H1 (cell line): ENCODE data around the gene ARFGEF3. TPM values are rescaled to one million over a fixed set of nuclear protein-coding genes. Genes with fewer than 3 reads are reported as not detected.

Experiments used
- CTCF ChIA-PET: fragments of 300-600 bp; sonication (Branson Sonifier 250); formaldehyde crosslinking; loops from one replicate; lab custom pipeline; 2021; ENCODE audit not compliant: partially characterized antibody; lab: Charles Lee
- POLR2A ChIA-PET: fragments of 300-600 bp; sonication (Branson Sonifier 250); formaldehyde crosslinking; loops from one replicate; lab custom pipeline; 2021; ENCODE audit warnings: inconsistent platforms; ENCODE audit not compliant: partially characterized antibody; lab: Charles Lee
- DNase-seq, 2 experiments: peaks; one replicate each; pipeline versions ENCODE4 v3.0.0 to v3.0.0-alpha.2; 2010 to 2022; ENCODE audit warnings: low spot score in 2 of 2, low read depth in 1 of 2, mixed read lengths in 1 of 2
- FAIRE-seq: peaks from 2 replicates; lab custom pipeline; 2011; peaks lifted over from hg19 to GRCh38; lab: Jason Lieb, UNC
- H2AFZ ChIP-seq: 2 replicates; pipeline ENCODE4 v1.8.1; 2012; ENCODE audit warnings: low read length, inconsistent platforms
- H2AK5ac ChIP-seq: 2 replicates; pipeline ENCODE4 v1.6.1; 2013; ENCODE audit warnings: low read depth, low read length
- H2BK120ac ChIP-seq: replicated peaks from 2 replicates; pipeline ENCODE3; 2013; ENCODE audit warnings: low read depth, low read length, inconsistent platforms
- H2BK12ac ChIP-seq: 2 replicates; pipeline ENCODE4 v1.6.1; 2013; ENCODE audit warnings: low read depth, low read length
- H2BK15ac ChIP-seq: 2 replicates; pipeline ENCODE4 v1.6.1; 2013; ENCODE audit warnings: low read length
- H2BK20ac ChIP-seq: 2 replicates; pipeline ENCODE4 v1.6.1; 2013; ENCODE audit warnings: low read length
- H2BK5ac ChIP-seq: 2 replicates; pipeline ENCODE4 v1.6.1; 2013; ENCODE audit warnings: low read depth, low read length
- H3K14ac ChIP-seq: 2 replicates; pipeline ENCODE4 v1.6.1; 2013; ENCODE audit warnings: inconsistent platforms; ENCODE audit not compliant: insufficient read length
- H3K18ac ChIP-seq: 2 replicates; pipeline ENCODE4 v1.6.1; 2013; ENCODE audit warnings: low read length; ENCODE audit errors: extremely low read depth
- H3K23ac ChIP-seq: 2 replicates; pipeline ENCODE4 v1.6.1; 2013; ENCODE audit warnings: inconsistent platforms; ENCODE audit not compliant: insufficient read length
- H3K23me2 ChIP-seq: 2 replicates; pipeline ENCODE4 v1.6.1; 2013; ENCODE audit warnings: low read depth, low read length
- H3K27ac ChIP-seq: 2 replicates; pipeline ENCODE4 v1.6.1; 2011; ENCODE audit warnings: low read depth, low read length, inconsistent platforms
- H3K27me3 ChIP-seq, 4 experiments: replicated peaks in 1 of 4; 1 replicate in 1 of 4; 2 replicates in 3 of 4; pipeline versions ENCODE4 v1.6.1 to v1.8.1; 2011 to 2013; ENCODE audit warnings: low read length in 3 of 4, mild to moderate bottlenecking in 3 of 4, inconsistent platforms in 2 of 4, mixed read lengths in 2 of 4, moderate library complexity in 1 of 4; ENCODE audit not compliant: control insufficient read depth in 3 of 4, insufficient read depth in 3 of 4; ENCODE audit errors: extremely low read depth in 1 of 4
- H3K36me3 ChIP-seq, 4 experiments: 2 replicates each; pipeline versions ENCODE4 v1.6.1 to v1.8.1; 2011 to 2013; ENCODE audit warnings: mild to moderate bottlenecking in 4 of 4, low read length in 3 of 4, moderate library complexity in 2 of 4, control low read depth in 1 of 4, inconsistent platforms in 1 of 4; ENCODE audit not compliant: insufficient read depth in 4 of 4, control insufficient read depth in 2 of 4
- H3K4ac ChIP-seq: replicated peaks from 2 replicates; pipeline ENCODE3; 2013; ENCODE audit warnings: low read length, low read depth, mixed read lengths, inconsistent platforms; ENCODE audit not compliant: insufficient read length
- H3K4me1 ChIP-seq, 4 experiments: replicated peaks in 1 of 4; 1 replicate in 1 of 4; 2 replicates in 3 of 4; pipeline versions ENCODE4 v1.6.1 to v1.8.1; 2011 to 2013; ENCODE audit warnings: low read length in 3 of 4, inconsistent platforms in 2 of 4, mixed read lengths in 1 of 4; ENCODE audit not compliant: insufficient read depth in 4 of 4, control insufficient read depth in 3 of 4
- H3K4me2 ChIP-seq, 2 experiments: 2 replicates each; pipeline versions ENCODE4 v1.6.1 to v1.8.1; 2011 to 2013; ENCODE audit warnings: low read depth in 2 of 2, low read length in 2 of 2, control low read depth in 1 of 2, inconsistent platforms in 1 of 2, mild to moderate bottlenecking in 1 of 2; ENCODE audit not compliant: insufficient read depth in 1 of 2
- H3K4me3 ChIP-seq, 4 experiments: fragments of 200-600, 300-600 bp in 1 of 4; sonication (generic), shearing (Covaris generic), sonication (Bioruptor Twin) in 1 of 4; 2 replicates each; pipeline versions ENCODE4 v1.5.1 to v1.8.1; 2011 to 2016; ENCODE audit warnings: low read length in 4 of 4, low read depth in 3 of 4, control low read depth in 2 of 4, inconsistent platforms in 2 of 4, mild to moderate bottlenecking in 2 of 4, mixed read lengths in 1 of 4, moderate library complexity in 1 of 4; ENCODE audit not compliant: insufficient read depth in 2 of 4; ENCODE audit errors: extremely low read depth in 1 of 4
- H3K56ac ChIP-seq: replicated peaks from 2 replicates; pipeline ENCODE3; 2013; ENCODE audit warnings: low read depth, mild to moderate bottlenecking, mixed read lengths, low read length, inconsistent platforms; ENCODE audit not compliant: insufficient read length
- H3K79me1 ChIP-seq: 2 replicates; pipeline ENCODE4 v1.6.1; 2013; ENCODE audit warnings: low read depth, low read length, control low read depth
- H3K79me2 ChIP-seq, 2 experiments: 2 replicates each; pipeline versions ENCODE4 v1.6.1 to v1.8.1; 2012 to 2013; ENCODE audit warnings: low read length in 2 of 2, mild to moderate bottlenecking in 2 of 2, inconsistent platforms in 1 of 2; ENCODE audit not compliant: insufficient read depth in 2 of 2, control insufficient read depth in 1 of 2
- H3K9ac ChIP-seq, 4 experiments: replicated peaks in 1 of 4; 1 replicate in 1 of 4; 2 replicates in 3 of 4; pipeline versions ENCODE4 v1.6.1 to v1.8.1; 2011 to 2013; ENCODE audit warnings: low read depth in 3 of 4, low read length in 3 of 4, control low read depth in 2 of 4, mild to moderate bottlenecking in 2 of 4, moderate library complexity in 2 of 4, inconsistent platforms in 1 of 4; ENCODE audit errors: extremely low read depth in 1 of 4
- H3K9me3 ChIP-seq, 2 experiments: 2 replicates each; pipeline versions ENCODE4 v1.6.1 to v1.8.1; 2012 to 2013; ENCODE audit warnings: mild to moderate bottlenecking in 2 of 2, moderate library complexity in 2 of 2, control low read depth in 1 of 2, inconsistent platforms in 1 of 2, low read depth in 1 of 2, low read length in 1 of 2, mixed read lengths in 1 of 2; ENCODE audit not compliant: insufficient read depth in 2 of 2
- H4K20me1 ChIP-seq, 2 experiments: replicated peaks in 1 of 2; 2 replicates each; pipeline versions ENCODE3 to v1.8.1; 2011 to 2013; ENCODE audit warnings: inconsistent platforms in 2 of 2, low read length in 2 of 2, mild to moderate bottlenecking in 1 of 2; ENCODE audit not compliant: insufficient read depth in 2 of 2, control insufficient read depth in 1 of 2
- H4K5ac ChIP-seq: 2 replicates; pipeline ENCODE4 v1.6.1; 2013; ENCODE audit warnings: low read length, low read depth, mixed read lengths, inconsistent platforms; ENCODE audit not compliant: insufficient read length
- H4K8ac ChIP-seq: 2 replicates; pipeline ENCODE4 v1.8.0; 2013; ENCODE audit warnings: mild to moderate bottlenecking, moderate library complexity, low read length, inconsistent platforms; ENCODE audit not compliant: insufficient read depth; ENCODE audit errors: extremely low read depth
- H4K91ac ChIP-seq: replicated peaks from 2 replicates; pipeline ENCODE3; 2013; ENCODE audit warnings: low read length, mixed read lengths, inconsistent platforms; ENCODE audit not compliant: insufficient read length
- BCL11A ChIP-seq, 2 experiments: IDR thresholded peaks; one replicate each; pipeline ENCODE4 v1.6.1; 2011; ENCODE audit warnings: low read depth in 2 of 2, low read length in 2 of 2, mild to moderate bottlenecking in 2 of 2
- CREB1 ChIP-seq: IDR thresholded peaks from 2 replicates; pipeline ENCODE4 v1.6.1; 2012; ENCODE audit warnings: inconsistent platforms
- TAF7 ChIP-seq: optimal IDR thresholded peaks from 2 replicates; pipeline ENCODE3; 2011; ENCODE audit warnings: low read depth, mild to moderate bottlenecking, inconsistent platforms, low read length, moderate library complexity, borderline replicate concordance
- WGBS, 2 experiments: shearing (Covaris generic) in 1 of 2; methylation state at CpG; one replicate each; pipeline versions ENCODE4 v1.1.6 to v1.1.7; 2013 to 2015; ENCODE audit warnings: low lambda C conversion rate in 2 of 2, mixed read lengths in 2 of 2, inconsistent platforms in 1 of 2, low coverage in 1 of 2, missing lambda C conversion rate in 1 of 2; ENCODE audit not compliant: insufficient replicate concordance in 2 of 2, insufficient coverage in 1 of 2, insufficient read length in 1 of 2; ENCODE audit errors: extremely low coverage in 1 of 2, missing lambda C conversion rate in 1 of 2; 5-methylcytosine and 5-hydroxymethylcytosine counted together
- polyA plus RNA-seq, 7 experiments: library from polyadenylated mRNA; depleted of rRNA in 3 of 7; stranded (reverse) in 5 of 7; unstranded in 2 of 7; fragments of >200 nt in 5 of 7; fragments of 200-250 nt in 2 of 7; gene quantifications; 1 replicate in 5 of 7; 2 replicates in 1 of 7; 4 replicates in 1 of 7; pipeline versions ENCODE4 v1.2.1 to v1.2.3, GENCODE V29; 2011 to 2013; ENCODE audit warnings: missing spikeins in 2 of 7, mixed read lengths in 2 of 7
- total RNA-seq: library from RNA; stranded (reverse); fragmentation: NEBNext Ultra II Directional; extraction: Animal tissue kit (Norgen Biotek cat#: 25700); gene quantifications from 2 replicates; pipeline ENCODE4 v1.2.1, GENCODE V29; 2021
- TF ChIP-seq, protein P1 (sequence below): IDR thresholded peaks from 2 replicates; pipeline ENCODE4 v1.6.1; 2011; ENCODE audit warnings: low read depth, mild to moderate bottlenecking, low read length; ENCODE audit not compliant: insufficient read depth
- TF ChIP-seq, protein P2 (sequence below): IDR thresholded peaks from 2 replicates; pipeline ENCODE4 v1.6.1; 2012; ENCODE audit warnings: inconsistent platforms

The ARFGEF3 gene
- total and polyA plus RNA-seq, 2 of the 8 experiments (the other 6 are each of a cell fraction or from before 2014, with no cell fraction given) = 5.8 to 23.2 TPM

DNA sequence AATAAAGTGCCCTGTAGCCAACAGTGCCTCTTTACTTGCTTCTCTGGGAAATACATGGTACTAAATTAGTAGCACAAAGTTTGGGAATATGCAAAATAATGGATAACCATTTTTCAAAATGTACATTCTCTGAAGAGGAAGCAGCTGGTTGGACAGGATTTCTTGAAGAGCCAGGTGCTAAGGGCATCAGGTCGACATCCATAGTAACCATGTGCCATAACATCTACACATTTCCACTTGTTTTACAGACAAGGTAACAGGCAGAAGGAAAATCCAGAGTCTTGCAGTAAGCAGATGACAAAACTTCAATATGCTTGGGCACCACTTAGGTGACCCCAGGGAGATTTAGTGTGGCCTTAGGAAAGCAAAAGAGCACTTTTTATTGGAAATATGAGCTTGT lies 179.4 kb downstream of the ARFGEF3 start:
- POLR2A ChIA-PET = no interaction called here
- CTCF ChIA-PET = no interaction called here

More for the DNA sequence above, 179.4 kb downstream of the ARFGEF3 start:
- Histone ChIP-seq H3K36me3 (peaks cover 0 to 6% (median 2%) of the 10 kb centered on the region in 4 experiments; a peak in 5 of 8 replicates), H3K9me3 (no peaks in the 10 kb centered on the region), H3K23me2 (no peaks in the 10 kb centered on the region), H4K91ac (no peak overlapping the region), H3K18ac (no peak overlapping the region), H3K4me2 (no peak overlapping the region), H2BK12ac (no peak overlapping the region), H3K27ac (no peak overlapping the region), H3K79me2 (no peaks in the 10 kb centered on the region), H2AFZ (no peak overlapping the region), H3K4ac (no peak overlapping the region), H3K27me3 (no peaks in the 10 kb centered on the region), H4K5ac (no peak overlapping the region), H3K9ac (no peak overlapping the region), H2BK5ac (no peak overlapping the region), H4K8ac (no peak overlapping the region), H3K79me1 (no peaks in the 10 kb centered on the region), H2BK20ac (no peak overlapping the region), H4K20me1 (no peaks in the 10 kb centered on the region), H3K4me1 (peaks cover 0 to 3% (median 3%) of the 10 kb centered on the region in 4 experiments; a peak in 3 of 7 replicates), H3K4me3 (no peak overlapping the region), H2BK15ac (no peak overlapping the region), H2AK5ac (no peak overlapping the region), H3K56ac (no peak overlapping the region), H3K14ac (no peak overlapping the region), H3K23ac (no peak overlapping the region), H2BK120ac (no peak overlapping the region)
- FAIRE-seq = no peak
- TF ChIP-seq BCL11A (IDR thresholded peaks at IDR 0.05; ENCODE audit: low read depth in 2 of 2, low read length in 2 of 2) = no peak
- no peak for TF ChIP-seq CREB1
- TF ChIP-seq, protein P1, sequence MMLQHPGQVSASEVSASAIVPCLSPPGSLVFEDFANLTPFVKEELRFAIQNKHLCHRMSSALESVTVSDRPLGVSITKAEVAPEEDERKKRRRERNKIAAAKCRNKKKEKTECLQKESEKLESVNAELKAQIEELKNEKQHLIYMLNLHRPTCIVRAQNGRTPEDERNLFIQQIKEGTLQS = no peak
- no peak for TF ChIP-seq TAF7
- TF ChIP-seq, protein P2, sequence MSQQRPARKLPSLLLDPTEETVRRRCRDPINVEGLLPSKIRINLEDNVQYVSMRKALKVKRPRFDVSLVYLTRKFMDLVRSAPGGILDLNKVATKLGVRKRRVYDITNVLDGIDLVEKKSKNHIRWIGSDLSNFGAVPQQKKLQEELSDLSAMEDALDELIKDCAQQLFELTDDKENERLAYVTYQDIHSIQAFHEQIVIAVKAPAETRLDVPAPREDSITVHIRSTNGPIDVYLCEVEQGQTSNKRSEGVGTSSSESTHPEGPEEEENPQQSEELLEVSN = no peak
- 88% methylated on average over 1 of the region's 1 CpG; no CpG with 5 or more reads in 1 of the 2 experiments for WGBS, 2 experiments
- DNase-seq = no peak
